Keratinocyte (primary cell): ENCODE measurements around the gene DUSP7. TPM values are rescaled to one million over a fixed set of nuclear protein-coding genes. Genes with fewer than 3 reads are reported as not detected.
A peak's percentile ranks its signal among the peaks of the same experiment; 100 is the strongest.

Experiments
- DNase-seq: peaks from one replicate; pipeline ENCODE4 v3.0.0-alpha.2; 2011; ENCODE audit warnings: low read depth, missing footprints, low spot score
- FAIRE-seq: peaks from 2 replicates; lab custom pipeline; 2011; peaks lifted over from hg19 to GRCh38; lab: Jason Lieb, UNC
- H2AFZ ChIP-seq: 2 replicates; pipeline ENCODE4 v1.6.0; 2012; ENCODE audit warnings: low read length, control low read depth, inconsistent platforms; ENCODE audit not compliant: control insufficient read depth
- H3K27ac ChIP-seq: 2 replicates; pipeline ENCODE4 v1.5.1; 2011; ENCODE audit warnings: low read length; ENCODE audit not compliant: control insufficient read depth, insufficient read depth
- H3K27me3 ChIP-seq: 3 replicates; pipeline ENCODE4 v1.6.0; 2011; ENCODE audit warnings: low read length; ENCODE audit not compliant: control insufficient read depth, insufficient read depth; ENCODE audit errors: extremely low read depth
- H3K36me3 ChIP-seq, 2 experiments: 2 replicates in 1 of 2; 3 replicates in 1 of 2; pipeline ENCODE4 v1.5.1; 2011; ENCODE audit warnings: low read length in 2 of 2, mild to moderate bottlenecking in 1 of 2; ENCODE audit not compliant: control insufficient read depth in 2 of 2, insufficient read depth in 2 of 2; ENCODE audit errors: extremely low read depth in 1 of 2
- H3K4me1 ChIP-seq: 3 replicates; pipeline ENCODE4 v1.5.1; 2011; ENCODE audit warnings: low read length; ENCODE audit not compliant: control insufficient read depth, insufficient read depth; ENCODE audit errors: extremely low read depth
- H3K4me2 ChIP-seq: 3 replicates; pipeline ENCODE4 v1.6.0; 2011; ENCODE audit warnings: low read depth, low read length; ENCODE audit not compliant: control insufficient read depth, insufficient read depth; ENCODE audit errors: extremely low read depth
- H3K4me3 ChIP-seq, 3 experiments: fragments of 200-600 bp in 1 of 3; sonication (generic) in 1 of 3; 2 replicates in 2 of 3; 3 replicates in 1 of 3; pipeline ENCODE4 v1.5.1; 2011 to 2016; ENCODE audit warnings: low read length in 3 of 3, mild to moderate bottlenecking in 3 of 3, control low read depth in 2 of 3, inconsistent platforms in 1 of 3, low read depth in 1 of 3, mixed read lengths in 1 of 3, mixed run types in 1 of 3, moderate library complexity in 1 of 3; ENCODE audit not compliant: control insufficient read depth in 2 of 3, insufficient read depth in 2 of 3; ENCODE audit errors: extremely low read depth in 1 of 3
- H3K79me2 ChIP-seq: 2 replicates; pipeline ENCODE4 v1.6.0; 2012; ENCODE audit warnings: low read length; ENCODE audit not compliant: control insufficient read depth, insufficient read depth
- H3K9ac ChIP-seq: 3 replicates; pipeline ENCODE4 v1.6.0; 2011; ENCODE audit warnings: low read length; ENCODE audit not compliant: control insufficient read depth, insufficient read depth; ENCODE audit errors: extremely low read depth
- H3K9me1 ChIP-seq: 3 replicates; pipeline ENCODE4 v1.6.0; 2011; ENCODE audit warnings: low read length; ENCODE audit not compliant: control insufficient read depth, insufficient read depth; ENCODE audit errors: extremely low read depth
- H3K9me3 ChIP-seq: 2 replicates; pipeline ENCODE4 v1.5.1; 2012; ENCODE audit warnings: low read depth, low read length; ENCODE audit not compliant: control insufficient read depth
- H4K20me1 ChIP-seq: 3 replicates; pipeline ENCODE4 v1.6.0; 2011; ENCODE audit warnings: low read length; ENCODE audit not compliant: control insufficient read depth, insufficient read depth; ENCODE audit errors: extremely low read depth
- EZH2 ChIP-seq: IDR thresholded peaks from one replicate; pipeline ENCODE4 v1.6.1; 2012; ENCODE audit warnings: inconsistent platforms, mild to moderate bottlenecking, low read length, moderate library complexity
- dilution Hi-C: fragments of 300-500 bp; cut with MboI; formaldehyde crosslinking; loops from one replicate; pipeline ENCODE4 v1.7.0; 2020; ENCODE audit warnings: low sequenced_read_pairs; ENCODE audit not compliant: extremely low pct_ligation_motif_present
- polyA plus RNA-seq, 5 experiments: library from polyadenylated mRNA; depleted of rRNA in 3 of 5; stranded (reverse) in 3 of 5; stranded (forward) in 1 of 5; unstranded in 1 of 5; fragments of >200 nt; gene quantifications; 1 replicate in 1 of 5; 2 replicates in 3 of 5; 3 replicates in 1 of 5; pipeline versions ENCODE4 v1.2.1 to v1.2.3, GENCODE V29; 2011 to 2012; ENCODE audit warnings: missing spikeins in 2 of 5, low read depth in 1 of 5, low replicate concordance in 1 of 5
- TF ChIP-seq, protein P1 (sequence below), 3 experiments: IDR thresholded peaks in 1 of 3; conservative IDR thresholded peaks in 1 of 3; optimal IDR thresholded peaks in 1 of 3; 2 replicates in 2 of 3; 3 replicates in 1 of 3; pipeline versions ENCODE3 to v1.5.1; 2011; ENCODE audit warnings: low read length in 3 of 3, mild to moderate bottlenecking in 3 of 3, moderate library complexity in 2 of 3, control low read depth in 1 of 3, inconsistent platforms in 1 of 3; ENCODE audit not compliant: insufficient read depth in 2 of 3; ENCODE audit errors: extremely low read depth in 1 of 3

Gene DUSP7
- polyA plus RNA-seq, 1 donor (not counting 4 experiments of a cell fraction or from before 2014, with no cell fraction given): 103 TPM

DNA sequence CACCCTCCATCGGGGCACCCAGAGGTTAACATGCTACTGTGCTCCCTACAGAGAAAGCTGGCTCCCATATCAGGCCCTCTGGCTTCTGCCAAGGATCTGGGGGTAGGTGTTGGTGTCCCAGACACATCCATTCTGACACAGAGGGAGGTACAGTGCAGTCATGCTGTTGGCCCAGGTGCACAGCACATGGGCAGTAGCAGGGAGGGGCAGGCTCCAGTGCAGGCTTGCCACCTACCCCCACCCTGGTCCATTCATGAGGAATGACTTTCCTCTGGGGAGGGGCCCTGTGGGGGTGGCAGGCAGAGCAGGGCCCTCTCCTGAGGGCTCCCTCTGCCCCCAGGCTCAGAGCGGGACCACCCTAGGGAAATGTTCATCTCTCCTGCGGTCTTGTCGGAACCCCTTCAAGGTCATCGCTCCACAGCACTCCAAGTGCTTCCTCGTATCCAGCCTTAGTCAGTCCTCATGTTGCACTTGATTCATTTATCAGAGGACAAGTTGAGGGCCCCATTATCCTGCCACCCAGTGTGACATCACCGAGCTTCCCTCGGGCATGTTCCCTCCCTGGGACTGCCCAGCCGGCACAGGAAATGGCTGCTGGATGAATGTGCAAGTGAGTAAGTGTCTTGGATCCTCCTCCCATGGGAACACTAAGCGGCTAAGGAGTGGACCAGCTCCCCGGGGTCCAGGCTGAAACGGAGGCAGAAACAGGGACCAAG, 10.0 kb downstream of the DUSP7 start:
- peak overlapping the region; percentile 10 to 59 (median 42) for H3K4me3 ChIP-seq
- no peaks in the 10 kb centered on the region for H3K9me1 ChIP-seq
- peak overlapping the region; percentile 99 for H3K9ac ChIP-seq
- H3K4me1 ChIP-seq: peaks cover 75% of the 10 kb centered on the region
- peak; percentile 99 for FAIRE-seq
- peak; percentile 99 for DNase-seq
- H4K20me1 ChIP-seq: peaks cover 2% of the 10 kb centered on the region
- H3K27me3 ChIP-seq: no peaks in the 10 kb centered on the region
- no peak for TF ChIP-seq EZH2
- TF ChIP-seq, protein P1, sequence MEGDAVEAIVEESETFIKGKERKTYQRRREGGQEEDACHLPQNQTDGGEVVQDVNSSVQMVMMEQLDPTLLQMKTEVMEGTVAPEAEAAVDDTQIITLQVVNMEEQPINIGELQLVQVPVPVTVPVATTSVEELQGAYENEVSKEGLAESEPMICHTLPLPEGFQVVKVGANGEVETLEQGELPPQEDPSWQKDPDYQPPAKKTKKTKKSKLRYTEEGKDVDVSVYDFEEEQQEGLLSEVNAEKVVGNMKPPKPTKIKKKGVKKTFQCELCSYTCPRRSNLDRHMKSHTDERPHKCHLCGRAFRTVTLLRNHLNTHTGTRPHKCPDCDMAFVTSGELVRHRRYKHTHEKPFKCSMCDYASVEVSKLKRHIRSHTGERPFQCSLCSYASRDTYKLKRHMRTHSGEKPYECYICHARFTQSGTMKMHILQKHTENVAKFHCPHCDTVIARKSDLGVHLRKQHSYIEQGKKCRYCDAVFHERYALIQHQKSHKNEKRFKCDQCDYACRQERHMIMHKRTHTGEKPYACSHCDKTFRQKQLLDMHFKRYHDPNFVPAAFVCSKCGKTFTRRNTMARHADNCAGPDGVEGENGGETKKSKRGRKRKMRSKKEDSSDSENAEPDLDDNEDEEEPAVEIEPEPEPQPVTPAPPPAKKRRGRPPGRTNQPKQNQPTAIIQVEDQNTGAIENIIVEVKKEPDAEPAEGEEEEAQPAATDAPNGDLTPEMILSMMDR (optimal IDR thresholded peaks at IDR 0.05 in 1 of 3, IDR thresholded peaks at IDR 0.05 in 1 of 3, conservative IDR thresholded peaks at IDR 0.05 in 1 of 3; ENCODE audit: extremely low read depth in 1 of 3, insufficient read depth in 2 of 3, low read length in 3 of 3): no peak
- peak overlapping the region; percentile 100 for H3K27ac ChIP-seq
- H3K79me2 ChIP-seq: peaks cover 16% of the 10 kb centered on the region
- no peak overlapping the region for H2AFZ ChIP-seq
- H3K36me3 ChIP-seq: peaks cover 19 to 32% of the 10 kb centered on the region in 2 experiments
- peak overlapping the region; percentile 100 for H3K4me2 ChIP-seq
- H3K9me3 ChIP-seq: no peaks in the 10 kb centered on the region
- dilution Hi-C loops: no loop called here

DNA sequence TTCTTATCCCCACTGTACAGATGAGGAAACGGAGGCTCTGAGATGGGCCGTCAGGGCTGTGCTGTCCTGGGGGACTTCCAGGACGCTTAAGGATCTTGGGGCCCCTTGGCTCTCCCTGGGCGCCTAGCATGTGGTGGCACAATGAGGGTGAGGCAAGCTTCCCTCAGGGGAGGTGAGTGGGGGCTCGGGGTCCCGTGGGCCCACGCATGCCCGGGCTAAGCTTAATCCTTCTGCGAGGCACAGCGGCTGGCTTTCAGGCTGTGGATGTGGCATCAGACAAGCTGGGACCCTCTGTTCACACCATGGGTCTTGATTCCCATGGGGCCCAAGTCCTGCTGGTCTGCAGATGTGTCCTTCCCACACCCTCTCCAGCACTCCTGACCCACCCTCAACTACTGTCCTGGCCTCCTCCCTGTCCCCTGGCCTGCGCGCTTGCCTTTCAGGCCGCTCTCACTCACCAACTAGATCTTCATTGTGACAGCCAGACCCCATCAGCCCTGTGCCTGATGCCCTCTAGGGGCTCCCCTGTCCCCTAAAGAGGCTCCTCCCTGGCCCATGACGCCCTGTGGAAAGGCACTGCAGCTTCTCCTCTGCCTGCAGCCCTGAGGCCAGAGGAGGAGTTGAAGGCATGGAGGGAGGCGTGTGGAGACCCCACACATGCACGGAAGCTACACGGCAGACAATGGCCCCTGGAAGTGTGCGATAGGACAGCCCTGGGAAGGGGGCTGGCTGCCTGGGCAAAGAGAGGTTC, 11.3 kb downstream of the DUSP7 start:
- dilution Hi-C loops: no loop called here
- no peaks in the 10 kb centered on the region for H4K20me1 ChIP-seq
- peak overlapping the region; percentile 100 for H3K27ac ChIP-seq
- no peaks in the 10 kb centered on the region for H3K9me3 ChIP-seq
- H3K4me1 ChIP-seq: peaks cover 67% of the 10 kb centered on the region
- no peak overlapping the region for H3K4me3 ChIP-seq
- TF ChIP-seq EZH2: no peak
- TF ChIP-seq, protein P1 (optimal IDR thresholded peaks at IDR 0.05 in 1 of 3, IDR thresholded peaks at IDR 0.05 in 1 of 3, conservative IDR thresholded peaks at IDR 0.05 in 1 of 3; ENCODE audit: extremely low read depth in 1 of 3, insufficient read depth in 2 of 3, low read length in 3 of 3): no peak
- peaks cover 5% of the 10 kb centered on the region for H3K79me2 ChIP-seq
- H3K36me3 ChIP-seq: peaks cover 9 to 22% of the 10 kb centered on the region in 2 experiments
- H3K9me1 ChIP-seq: no peaks in the 10 kb centered on the region
- FAIRE-seq: no peak
- H3K27me3 ChIP-seq: no peaks in the 10 kb centered on the region
- H3K9ac ChIP-seq: peak overlapping the region; percentile 99
- no peak for DNase-seq
- peak overlapping the region; percentile 100 for H3K4me2 ChIP-seq
- no peak overlapping the region for H2AFZ ChIP-seq
